HG02870 (cell line): Measurements from ENCODE around the gene LYRM7.
"Not testable (repeated sequence)": the region's sequence is repeated elsewhere in the genome, so short reads cannot be mapped to it uniquely, and the experiment has no call there.

Source experiments
- ATAC-seq: cut with Tn5 transposase; IDR thresholded peaks from one replicate; pipeline ENCODE4 v1.9.1; 2021; ENCODE audit warnings: mild to moderate bottlenecking, moderate library complexity; ENCODE audit not compliant: unreplicated experiment

LYRM7 gene

DNA sequence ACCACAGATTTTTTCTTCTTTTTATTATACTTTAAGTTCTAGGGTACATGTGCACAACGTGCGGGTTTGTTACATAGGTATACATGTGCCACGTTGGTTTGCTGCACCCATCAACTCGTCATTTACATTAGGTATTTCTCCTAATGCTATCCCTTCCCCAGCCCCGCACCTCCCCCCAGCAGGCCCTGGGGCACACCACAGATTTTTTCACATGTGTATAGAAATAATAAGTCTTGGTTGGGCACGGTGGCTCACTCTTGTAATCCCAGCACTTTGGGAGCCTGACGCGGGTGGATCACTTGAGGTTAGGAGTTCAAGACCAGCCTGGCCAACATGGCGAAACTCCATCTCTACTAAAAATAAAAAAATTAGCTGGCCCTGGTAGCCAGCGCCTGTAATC, 83.3 kb downstream of the LYRM7 start:
- not testable (repeated sequence) for ATAC-seq

GRCh38 chr5:131254741-131255140, 84.0 kb downstream of the LYRM7 start:
- ATAC-seq: no peak
